NB4 (cell line): ENCODE data around the gene PTPRD.

Experiments used
- CTCF ChIP-seq: IDR thresholded peaks from one replicate; pipeline ENCODE4 v1.5.1; 2012; ENCODE audit warnings: low read depth, low read length
- MAX ChIP-seq: IDR thresholded peaks from 2 replicates; pipeline ENCODE4 v1.6.1; 2011; ENCODE audit warnings: low read depth, low read length
- POLR2A ChIP-seq: IDR thresholded peaks from 2 replicates; pipeline ENCODE4 v1.6.1; 2011; ENCODE audit warnings: mild to moderate bottlenecking; ENCODE audit not compliant: insufficient read length; ENCODE audit errors: extremely low read depth

- TF ChIP-seq POLR2A (no peak), CTCF (no peak), MAX (no peak)
Measured at GRCh38 chr9:9792144-9792857, 820.5 kb downstream of the PTPRD start.
